SK-N-DZ (cell line): ENCODE measurements around the gene LRP5.

ENCODE experiments used
- DNase-seq: peaks from one replicate; pipeline ENCODE4 v3.0.0-alpha.2; 2015; ENCODE audit warnings: low spot score

LRP5 gene

DNA sequence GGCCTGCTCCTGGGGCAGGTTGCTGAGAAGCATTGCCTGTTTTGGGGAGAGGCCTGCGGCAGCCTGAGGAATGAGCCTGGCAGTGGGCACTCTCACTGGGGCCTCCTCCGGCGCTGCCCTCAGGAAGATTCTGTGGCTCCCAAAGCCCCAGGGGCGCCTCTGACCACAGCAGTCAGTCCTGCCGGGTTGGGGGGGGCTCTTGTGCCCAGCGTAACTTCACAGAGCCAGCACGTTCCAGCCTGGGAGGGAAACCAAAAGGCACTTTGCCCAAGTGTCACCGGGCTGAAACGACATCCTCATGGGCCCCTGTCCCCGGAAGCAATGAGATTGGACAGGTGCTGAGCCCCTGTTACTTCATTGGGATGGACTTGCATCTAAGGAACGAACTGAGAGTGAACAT is 4.3 kb upstream of the LRP5 start:
- DNase-seq, result no peak

- no peak for DNase-seq
These were observed 2.7 kb upstream of the LRP5 start for GRCh38 chr11:68309621-68310185.

DNA sequence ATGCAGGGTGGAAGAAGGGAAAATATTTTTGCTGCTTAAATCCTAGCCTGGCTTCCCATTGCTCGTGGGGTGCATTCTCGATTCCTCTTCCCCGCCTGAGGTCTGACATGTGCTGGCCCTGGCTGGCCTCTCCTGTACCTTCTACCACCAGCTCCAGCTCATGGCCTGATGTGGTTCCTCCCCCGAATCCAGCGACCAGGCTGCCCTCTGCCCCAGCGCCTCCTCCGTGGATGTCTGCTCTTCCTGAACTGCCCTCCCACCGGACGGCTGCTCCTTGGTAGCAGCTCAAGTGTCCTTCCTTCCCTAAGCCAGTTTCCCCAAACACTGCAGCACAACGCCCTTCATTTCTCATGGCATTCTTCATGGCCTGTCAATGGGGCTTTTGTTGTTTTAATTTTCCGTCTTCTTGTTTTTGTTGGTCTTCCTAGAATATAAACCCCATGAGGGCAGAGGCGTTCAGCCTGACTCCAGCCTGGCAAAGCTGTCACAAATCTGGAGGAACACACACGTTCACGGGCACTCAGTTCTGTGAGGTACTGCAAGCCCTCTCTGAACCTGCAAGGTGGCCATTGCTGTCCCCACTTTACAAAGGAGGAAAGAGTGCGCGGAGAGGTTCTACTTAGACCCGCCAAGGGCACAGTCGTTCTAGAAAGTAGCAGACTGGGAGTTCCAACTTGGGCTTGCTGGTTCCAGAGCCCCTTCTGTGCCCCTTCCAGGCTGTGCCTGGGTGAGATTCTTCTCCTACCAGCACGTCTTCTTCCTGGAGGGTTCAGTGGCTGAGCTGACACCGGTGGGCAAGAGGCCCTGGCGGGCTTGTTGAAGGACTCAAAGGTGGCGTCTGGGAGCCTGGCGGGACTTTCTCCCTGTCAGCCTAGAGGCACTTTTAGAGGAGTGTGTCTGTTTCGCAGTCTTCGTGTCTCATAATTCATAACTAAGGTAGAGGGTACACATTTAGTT is 953 bp upstream of the LRP5 start:
- DNase-seq, result no peak

DNA sequence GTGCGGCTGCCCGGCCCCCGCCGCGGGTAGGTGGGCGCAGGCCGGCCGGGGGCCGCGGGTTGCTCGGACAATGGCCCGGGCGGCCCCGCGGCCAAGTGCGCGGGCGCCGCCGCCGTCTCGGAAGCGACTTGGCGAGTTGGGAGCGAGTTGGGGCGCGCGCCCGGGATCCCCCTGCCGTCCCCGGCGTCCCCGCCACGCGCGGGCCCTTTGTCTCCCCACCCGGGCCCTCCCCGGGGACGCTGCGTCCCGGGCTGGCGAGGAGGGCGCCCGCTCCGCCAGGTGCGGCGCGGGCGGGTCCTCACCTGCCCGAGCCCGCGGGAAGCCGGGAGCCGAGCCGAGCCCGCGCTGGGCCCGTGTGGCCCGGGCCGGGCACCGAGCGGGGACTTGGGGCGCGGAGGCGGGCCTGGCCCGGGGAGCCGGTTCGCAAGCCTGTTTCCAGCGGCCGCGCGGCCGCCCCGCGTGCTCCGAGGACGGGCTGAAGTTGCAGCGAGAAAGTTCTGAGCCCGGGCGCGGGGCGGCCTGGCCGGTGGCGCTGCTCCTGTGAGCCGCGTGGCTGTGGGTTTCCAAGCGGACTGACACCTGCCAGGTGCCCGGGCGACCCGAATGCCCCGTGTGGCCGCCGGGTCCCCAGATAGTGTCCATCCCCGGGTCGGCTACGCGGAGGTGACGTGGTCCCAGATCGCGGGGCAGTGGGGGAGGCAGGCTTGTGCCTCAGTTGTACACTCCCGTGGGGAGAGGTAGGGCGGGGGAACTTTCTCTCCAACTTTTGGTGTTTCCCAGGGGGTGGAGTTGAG is 586 bp downstream of the LRP5 start:
- DNase-seq, result no peak

DNA sequence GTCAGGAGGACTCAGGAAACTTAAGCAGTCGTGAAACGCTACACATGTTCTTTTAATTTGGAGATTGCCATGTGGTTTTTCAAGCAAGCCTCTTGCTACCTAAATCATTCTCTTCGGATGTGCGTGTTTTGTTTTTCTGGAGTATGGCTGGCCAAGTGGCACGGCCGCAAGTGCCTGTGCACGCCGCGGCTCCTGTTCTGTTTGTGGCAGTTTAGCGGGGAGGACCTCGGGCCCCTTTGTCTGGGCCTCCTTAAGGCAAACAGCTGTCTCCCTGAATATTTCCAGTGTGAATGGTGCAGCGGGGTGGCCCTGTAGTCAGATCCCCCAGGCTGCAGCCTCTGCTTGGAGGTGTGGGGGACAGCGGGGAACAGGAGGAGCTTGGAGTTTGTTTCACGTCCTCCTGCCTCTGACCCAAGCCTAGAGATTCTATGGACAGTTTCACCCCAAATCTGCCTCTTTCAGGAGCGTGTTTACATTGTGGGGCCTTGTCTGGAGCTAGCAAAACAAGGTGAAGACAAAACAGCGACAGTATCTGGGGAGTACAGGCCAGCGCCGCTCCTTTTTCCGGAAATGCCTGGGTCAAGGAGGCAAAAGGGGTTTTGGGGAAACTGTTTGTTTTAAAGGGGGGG is 1.3 kb downstream of the LRP5 start:
- DNase-seq, result no peak

GRCh38 chr11:68314203-68315170 is 2.1 kb downstream of the LRP5 start:
- DNase-seq, result no peak

DNA sequence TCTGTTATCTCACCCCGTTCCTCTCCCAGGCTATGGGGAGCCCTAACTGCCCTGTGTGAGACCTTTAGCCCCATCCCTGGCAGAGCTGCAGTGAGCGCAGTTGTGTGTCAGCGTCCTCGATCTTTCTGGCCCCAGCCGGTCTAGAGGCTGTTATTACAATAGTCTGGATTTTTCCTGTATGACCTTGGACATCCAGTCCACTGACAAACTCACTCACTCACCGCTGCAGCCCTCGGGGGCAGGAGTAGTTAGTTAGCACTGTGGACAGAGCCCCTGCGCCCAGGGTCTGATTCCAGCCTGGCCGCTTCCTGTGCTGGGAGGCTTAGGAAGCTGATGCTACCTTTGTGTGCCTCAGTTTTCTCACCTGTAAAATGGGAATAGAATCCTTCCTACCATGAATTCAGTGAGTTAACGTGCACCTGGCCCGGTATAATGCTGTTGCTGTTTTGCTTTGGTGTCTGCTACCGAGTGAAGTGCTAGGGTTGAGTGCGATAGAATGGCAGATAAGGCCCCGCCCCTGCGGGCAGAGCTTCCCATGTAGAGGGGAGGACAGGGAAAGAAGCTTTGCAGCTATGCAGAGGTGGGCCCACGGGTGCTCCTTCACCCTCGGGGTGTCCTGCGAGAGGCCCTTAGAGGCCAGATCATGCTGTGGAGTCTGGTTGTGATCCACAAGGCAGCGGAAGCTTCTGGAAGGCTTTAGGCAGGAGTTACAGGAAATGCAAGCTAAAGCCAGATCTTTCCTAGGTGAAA is 3.0 kb downstream of the LRP5 start:
- no peak for DNase-seq

GRCh38 chr11:68317147-68317785 is 4.9 kb downstream of the LRP5 start:
- no peak for DNase-seq

- DNase-seq, result no peak
These were observed 9.1 kb downstream of the LRP5 start for GRCh38 chr11:68321293-68322051.

DNA sequence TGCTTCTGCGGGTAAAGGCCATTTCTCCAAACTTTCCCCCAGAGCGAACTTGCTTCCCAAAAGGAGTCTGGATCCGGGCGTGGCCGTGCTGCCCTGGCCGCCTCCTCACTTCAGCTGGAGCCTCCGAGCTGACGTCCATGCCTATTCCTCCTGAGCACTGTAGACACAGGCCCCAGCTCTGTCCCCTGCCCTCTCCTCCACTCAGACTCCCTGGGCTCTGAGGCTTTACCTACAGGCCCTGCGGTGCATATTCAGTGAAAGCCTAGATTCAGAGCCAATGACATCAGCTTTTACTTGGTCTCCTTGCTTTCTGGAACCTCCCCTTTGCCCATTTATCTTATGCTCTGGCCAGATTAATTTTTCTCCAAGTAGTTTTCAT is 9.7 kb downstream of the LRP5 start:
- DNase-seq, result no peak

DNA sequence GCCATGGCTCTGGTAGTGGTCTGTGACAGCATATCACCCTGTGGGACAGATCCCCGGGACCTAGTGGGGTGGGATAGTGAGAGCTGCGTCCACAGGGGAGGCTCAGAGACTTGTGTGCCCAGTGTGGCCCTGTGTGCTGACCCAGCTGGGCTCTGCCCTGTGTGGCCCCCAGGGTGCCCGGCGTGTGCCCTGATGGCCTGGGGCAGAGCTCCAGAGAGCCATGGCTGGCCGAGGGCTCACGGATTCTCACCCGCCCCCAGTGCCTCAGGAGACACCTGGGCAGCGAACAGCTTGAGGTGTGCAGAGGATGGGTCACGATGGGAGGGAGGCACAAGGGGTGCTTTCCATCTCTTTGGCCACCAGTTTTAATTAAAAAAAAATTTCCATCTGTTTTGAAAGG is 11.8 kb downstream of the LRP5 start:
- DNase-seq, result no peak

- DNase-seq, result no peak
These were observed 12.3 kb downstream of the LRP5 start for GRCh38 chr11:68324695-68325094.

- DNase-seq, result no peak
These were observed 13.0 kb downstream of the LRP5 start for GRCh38 chr11:68325183-68325906.

- no peak for DNase-seq
These were observed 13.5 kb downstream of the LRP5 start for GRCh38 chr11:68325907-68326220.

DNA sequence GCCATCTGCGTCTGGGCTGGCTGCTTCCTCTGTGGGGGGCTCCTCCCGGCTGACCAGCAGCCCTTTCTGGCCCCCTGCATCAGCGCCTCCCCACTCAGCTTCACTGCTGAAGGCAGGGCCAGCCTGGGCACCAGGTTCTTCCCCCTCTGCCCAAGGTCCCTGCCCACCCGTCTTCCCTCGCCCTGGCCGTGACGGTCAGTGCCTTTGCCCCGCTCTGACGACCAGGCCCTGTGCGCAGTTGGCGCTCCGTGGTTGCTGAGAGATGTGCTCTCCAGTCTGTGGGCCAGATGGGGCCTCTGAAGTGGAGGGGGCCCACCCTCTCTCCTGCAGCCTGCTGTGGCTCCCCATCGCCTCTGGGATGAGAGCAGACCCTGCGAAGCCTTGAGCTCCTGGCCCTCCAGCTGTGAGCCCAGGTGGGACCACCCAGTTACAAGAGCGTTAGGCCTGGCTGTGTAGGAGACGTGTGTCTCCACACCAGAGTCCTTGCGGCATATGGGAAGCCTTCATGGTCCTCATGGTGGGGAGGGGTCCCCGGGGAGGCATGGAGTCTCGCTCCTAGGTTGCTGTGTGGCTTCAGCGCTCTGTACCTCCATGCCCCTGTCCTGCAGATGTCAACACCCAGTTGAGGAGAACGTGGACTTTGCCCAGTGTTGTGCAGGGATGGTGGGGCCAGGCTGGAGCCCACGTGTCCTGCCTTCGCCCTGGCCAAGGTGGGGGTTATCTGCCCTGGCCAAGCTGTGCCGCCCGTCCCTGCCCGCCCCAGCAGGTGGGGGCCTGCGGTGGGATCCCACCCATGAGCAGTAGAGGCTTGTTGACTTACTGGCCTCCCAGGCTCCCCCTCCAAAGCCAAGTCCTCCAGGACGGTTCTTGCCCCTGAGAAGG is 14.2 kb downstream of the LRP5 start:
- no peak for DNase-seq

DNA sequence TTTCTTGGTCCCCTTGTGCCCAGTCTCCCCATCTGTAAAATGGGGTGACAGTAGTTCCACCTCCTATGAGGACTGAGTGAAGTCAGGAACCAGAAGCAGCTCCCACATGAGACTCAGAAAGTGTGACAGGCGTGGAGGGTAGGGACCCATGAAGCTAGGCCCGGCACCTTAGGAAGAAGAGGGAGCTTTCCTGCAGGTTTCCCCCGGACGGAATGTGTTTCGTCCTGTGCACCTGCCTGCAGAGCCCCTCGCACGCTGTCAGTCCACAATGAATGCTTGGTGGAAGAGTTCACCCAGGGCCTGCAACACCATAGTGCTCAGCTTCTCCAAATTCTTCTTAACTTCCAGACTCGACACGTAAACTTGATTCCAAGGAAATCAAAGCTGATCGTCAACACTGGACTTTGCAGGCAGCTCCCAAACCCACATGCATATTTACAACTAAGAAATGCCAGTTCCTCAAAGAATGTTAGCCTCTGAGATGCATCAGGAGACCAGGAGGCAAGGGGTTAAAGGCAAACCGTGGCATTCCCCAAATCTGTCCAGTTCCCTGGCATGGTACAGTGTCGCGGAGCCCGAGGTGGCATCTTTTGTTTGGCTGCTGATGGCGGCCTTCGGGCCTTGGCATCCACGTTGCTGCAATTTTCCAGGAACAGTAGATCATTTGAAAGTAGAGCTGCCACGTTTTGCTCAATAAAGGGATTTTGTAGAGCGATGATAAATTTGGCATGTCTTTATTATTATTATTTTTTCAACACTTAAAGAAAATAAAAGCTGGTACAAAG is 15.4 kb downstream of the LRP5 start:
- no peak for DNase-seq
